ENCODE data around the gene TMEM132D.

Gene TMEM132D

DNA sequence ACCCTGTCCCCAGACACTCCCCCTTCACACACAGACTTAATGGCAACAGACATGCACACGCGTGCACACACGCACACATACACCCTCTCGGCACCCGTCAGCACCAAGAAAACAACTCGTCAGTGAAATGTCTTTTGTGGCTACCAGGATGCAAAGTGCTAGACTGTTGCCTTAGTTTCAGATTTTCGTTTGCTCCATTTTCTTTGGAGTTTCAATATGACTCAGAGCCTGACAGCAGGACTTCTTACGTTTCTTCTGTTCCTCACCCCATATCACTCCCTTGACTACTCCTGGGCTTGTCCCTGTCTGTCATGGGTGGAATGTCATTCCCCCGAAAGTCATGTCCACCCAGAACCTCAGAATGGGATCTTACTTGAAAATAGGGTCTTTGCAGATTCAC, 867.7 kb downstream of the TMEM132D start:
- H3K36me3 ChIP-seq (ENCODE audit: control insufficient read depth in 2 of 2, insufficient read depth in 1 of 2, low read length in 2 of 2), result no peaks in the 10 kb centered on the region
- TF ChIP-seq ZNF560 (tag by site-specific recombination; IDR thresholded peaks at IDR 0.05; ENCODE audit: borderline replicate concordance) (no peak), GLI4 (tag by site-specific recombination; IDR thresholded peaks at IDR 0.05) (no peak), ZNF433 (tag by site-specific recombination; IDR thresholded peaks at IDR 0.05; ENCODE audit: low read depth) (no peak), ZBTB21 (tag by site-specific recombination; IDR thresholded peaks at IDR 0.05) (no peak), ZNF654 (tag by site-specific recombination; IDR thresholded peaks at IDR 0.05; ENCODE audit: low read depth) (no peak), ZFP69B (tag by site-specific recombination; IDR thresholded peaks at IDR 0.05) (no peak)
- TF ChIP-seq, protein P1, sequence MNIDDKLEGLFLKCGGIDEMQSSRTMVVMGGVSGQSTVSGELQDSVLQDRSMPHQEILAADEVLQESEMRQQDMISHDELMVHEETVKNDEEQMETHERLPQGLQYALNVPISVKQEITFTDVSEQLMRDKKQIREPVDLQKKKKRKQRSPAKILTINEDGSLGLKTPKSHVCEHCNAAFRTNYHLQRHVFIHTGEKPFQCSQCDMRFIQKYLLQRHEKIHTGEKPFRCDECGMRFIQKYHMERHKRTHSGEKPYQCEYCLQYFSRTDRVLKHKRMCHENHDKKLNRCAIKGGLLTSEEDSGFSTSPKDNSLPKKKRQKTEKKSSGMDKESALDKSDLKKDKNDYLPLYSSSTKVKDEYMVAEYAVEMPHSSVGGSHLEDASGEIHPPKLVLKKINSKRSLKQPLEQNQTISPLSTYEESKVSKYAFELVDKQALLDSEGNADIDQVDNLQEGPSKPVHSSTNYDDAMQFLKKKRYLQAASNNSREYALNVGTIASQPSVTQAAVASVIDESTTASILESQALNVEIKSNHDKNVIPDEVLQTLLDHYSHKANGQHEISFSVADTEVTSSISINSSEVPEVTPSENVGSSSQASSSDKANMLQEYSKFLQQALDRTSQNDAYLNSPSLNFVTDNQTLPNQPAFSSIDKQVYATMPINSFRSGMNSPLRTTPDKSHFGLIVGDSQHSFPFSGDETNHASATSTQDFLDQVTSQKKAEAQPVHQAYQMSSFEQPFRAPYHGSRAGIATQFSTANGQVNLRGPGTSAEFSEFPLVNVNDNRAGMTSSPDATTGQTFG (tag by site-specific recombination; IDR thresholded peaks at IDR 0.05; ENCODE audit: borderline replicate concordance), result no peak
- TF ChIP-seq, protein P2, sequence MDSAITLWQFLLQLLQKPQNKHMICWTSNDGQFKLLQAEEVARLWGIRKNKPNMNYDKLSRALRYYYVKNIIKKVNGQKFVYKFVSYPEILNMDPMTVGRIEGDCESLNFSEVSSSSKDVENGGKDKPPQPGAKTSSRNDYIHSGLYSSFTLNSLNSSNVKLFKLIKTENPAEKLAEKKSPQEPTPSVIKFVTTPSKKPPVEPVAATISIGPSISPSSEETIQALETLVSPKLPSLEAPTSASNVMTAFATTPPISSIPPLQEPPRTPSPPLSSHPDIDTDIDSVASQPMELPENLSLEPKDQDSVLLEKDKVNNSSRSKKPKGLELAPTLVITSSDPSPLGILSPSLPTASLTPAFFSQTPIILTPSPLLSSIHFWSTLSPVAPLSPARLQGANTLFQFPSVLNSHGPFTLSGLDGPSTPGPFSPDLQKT (IDR thresholded peaks at IDR 0.05; ENCODE audit: borderline replicate concordance, low read depth, low read length), result no peak
- TF ChIP-seq, protein P3, sequence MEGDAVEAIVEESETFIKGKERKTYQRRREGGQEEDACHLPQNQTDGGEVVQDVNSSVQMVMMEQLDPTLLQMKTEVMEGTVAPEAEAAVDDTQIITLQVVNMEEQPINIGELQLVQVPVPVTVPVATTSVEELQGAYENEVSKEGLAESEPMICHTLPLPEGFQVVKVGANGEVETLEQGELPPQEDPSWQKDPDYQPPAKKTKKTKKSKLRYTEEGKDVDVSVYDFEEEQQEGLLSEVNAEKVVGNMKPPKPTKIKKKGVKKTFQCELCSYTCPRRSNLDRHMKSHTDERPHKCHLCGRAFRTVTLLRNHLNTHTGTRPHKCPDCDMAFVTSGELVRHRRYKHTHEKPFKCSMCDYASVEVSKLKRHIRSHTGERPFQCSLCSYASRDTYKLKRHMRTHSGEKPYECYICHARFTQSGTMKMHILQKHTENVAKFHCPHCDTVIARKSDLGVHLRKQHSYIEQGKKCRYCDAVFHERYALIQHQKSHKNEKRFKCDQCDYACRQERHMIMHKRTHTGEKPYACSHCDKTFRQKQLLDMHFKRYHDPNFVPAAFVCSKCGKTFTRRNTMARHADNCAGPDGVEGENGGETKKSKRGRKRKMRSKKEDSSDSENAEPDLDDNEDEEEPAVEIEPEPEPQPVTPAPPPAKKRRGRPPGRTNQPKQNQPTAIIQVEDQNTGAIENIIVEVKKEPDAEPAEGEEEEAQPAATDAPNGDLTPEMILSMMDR (tag by site-specific recombination; IDR thresholded peaks at IDR 0.05), result no peak
- H3K9me3 ChIP-seq (ENCODE audit: control insufficient read depth, insufficient read depth, low read depth, low read length), result no peaks in the 10 kb centered on the region
- H3K4me1 ChIP-seq (ENCODE audit: control insufficient read depth, insufficient read depth, low read length), result no peaks in the 10 kb centered on the region
- no peak overlapping the region for H3K4me3 ChIP-seq (ENCODE audit: low read depth, low read length)
- H3K27ac ChIP-seq (ENCODE audit: extremely low read depth, low read depth, low read length), result no peak overlapping the region
- ChIA-PET CTCF (no interaction called here), POLR2A (no interaction called here)

DNA sequence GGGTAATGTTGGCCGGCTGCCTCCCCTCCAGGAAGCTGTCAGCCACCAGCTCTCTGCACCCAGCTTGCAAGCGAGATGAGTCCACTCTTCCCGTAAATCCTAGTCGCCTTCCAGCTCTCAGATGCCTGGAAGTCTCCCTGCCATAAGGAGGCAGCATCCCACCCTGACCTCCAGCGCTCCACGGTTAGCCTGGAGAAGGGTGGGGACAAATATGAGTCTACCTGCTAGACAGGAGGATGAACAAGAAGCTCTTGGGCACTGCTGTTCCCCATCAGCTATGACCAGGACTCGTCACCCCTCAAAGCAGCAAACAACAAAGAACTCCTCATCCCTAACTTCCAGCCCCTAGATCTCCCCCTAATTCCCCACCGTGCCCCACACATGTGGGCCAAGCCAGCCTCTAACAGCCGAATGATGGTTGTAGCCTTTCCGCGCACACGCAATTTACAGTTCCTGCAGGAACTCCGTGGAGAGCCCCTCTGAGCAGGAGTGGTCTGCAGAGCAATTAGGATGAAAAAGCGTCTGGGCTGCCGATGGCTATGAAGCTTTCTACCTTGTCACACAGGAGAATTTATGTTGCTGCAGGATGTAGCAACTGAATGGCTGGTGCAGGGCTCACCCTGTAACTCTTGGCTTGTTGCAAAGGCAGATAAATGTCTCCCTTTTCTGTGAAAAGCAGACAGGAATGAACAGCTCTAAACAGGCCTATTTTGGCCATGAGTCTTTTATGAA, 869.1 kb downstream of the TMEM132D start:
- no peak overlapping the region for H3K27ac ChIP-seq (ENCODE audit: extremely low read depth, low read depth, low read length)
- H3K4me3 ChIP-seq (ENCODE audit: low read depth, low read length), result no peak overlapping the region
- POLR2A ChIA-PET, result no interaction called here
- no peaks in the 10 kb centered on the region for H3K4me1 ChIP-seq (ENCODE audit: control insufficient read depth, insufficient read depth, low read length)
- no peaks in the 10 kb centered on the region for H3K36me3 ChIP-seq (ENCODE audit: control insufficient read depth in 2 of 2, insufficient read depth in 1 of 2, low read length in 2 of 2)
- no peaks in the 10 kb centered on the region for H3K9me3 ChIP-seq (ENCODE audit: control insufficient read depth, insufficient read depth, low read depth, low read length)
- CTCF ChIA-PET, result no interaction called here
- TF ChIP-seq, protein P4, sequence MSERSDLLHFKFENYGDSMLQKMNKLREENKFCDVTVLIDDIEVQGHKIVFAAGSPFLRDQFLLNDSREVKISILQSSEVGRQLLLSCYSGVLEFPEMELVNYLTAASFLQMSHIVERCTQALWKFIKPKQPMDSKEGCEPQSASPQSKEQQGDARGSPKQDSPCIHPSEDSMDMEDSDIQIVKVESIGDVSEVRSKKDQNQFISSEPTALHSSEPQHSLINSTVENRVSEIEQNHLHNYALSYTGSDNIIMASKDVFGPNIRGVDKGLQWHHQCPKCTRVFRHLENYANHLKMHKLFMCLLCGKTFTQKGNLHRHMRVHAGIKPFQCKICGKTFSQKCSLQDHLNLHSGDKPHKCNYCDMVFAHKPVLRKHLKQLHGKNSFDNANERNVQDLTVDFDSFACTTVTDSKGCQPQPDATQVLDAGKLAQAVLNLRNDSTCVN (tag by site-specific recombination; optimal IDR thresholded peaks at IDR 0.05), result no peak
- TF ChIP-seq ZNF596 (tag by site-specific recombination; IDR thresholded peaks at IDR 0.05) (no peak), ZNF354C (tag by site-specific recombination; IDR thresholded peaks at IDR 0.05; ENCODE audit: borderline replicate concordance, low read depth) (no peak), ZNF2 (tag by site-specific recombination; IDR thresholded peaks at IDR 0.05) (no peak), ZNF239 (tag by site-specific recombination; IDR thresholded peaks at IDR 0.05) (no peak), HOXC10 (CRISPR knock-in tag; IDR thresholded peaks at IDR 0.05) (no peak), ZNF548 (tag by site-specific recombination; IDR thresholded peaks at IDR 0.05) (no peak), SP3 (tag by site-specific recombination; IDR thresholded peaks at IDR 0.05) (no peak), ZBTB17 (tag by site-specific recombination; IDR thresholded peaks at IDR 0.05) (no peak), ZNF555 (tag by site-specific recombination; conservative IDR thresholded peaks at IDR 0.05) (no peak), ZNF747 (tag by site-specific recombination; IDR thresholded peaks at IDR 0.05) (no peak), OSR2 (tag by site-specific recombination; IDR thresholded peaks at IDR 0.05) (no peak), ZNF416 (tag by site-specific recombination; IDR thresholded peaks at IDR 0.05) (no peak), ZBTB20 (tag by site-specific recombination; IDR thresholded peaks at IDR 0.05) (no peak)
- TF ChIP-seq, protein P5, sequence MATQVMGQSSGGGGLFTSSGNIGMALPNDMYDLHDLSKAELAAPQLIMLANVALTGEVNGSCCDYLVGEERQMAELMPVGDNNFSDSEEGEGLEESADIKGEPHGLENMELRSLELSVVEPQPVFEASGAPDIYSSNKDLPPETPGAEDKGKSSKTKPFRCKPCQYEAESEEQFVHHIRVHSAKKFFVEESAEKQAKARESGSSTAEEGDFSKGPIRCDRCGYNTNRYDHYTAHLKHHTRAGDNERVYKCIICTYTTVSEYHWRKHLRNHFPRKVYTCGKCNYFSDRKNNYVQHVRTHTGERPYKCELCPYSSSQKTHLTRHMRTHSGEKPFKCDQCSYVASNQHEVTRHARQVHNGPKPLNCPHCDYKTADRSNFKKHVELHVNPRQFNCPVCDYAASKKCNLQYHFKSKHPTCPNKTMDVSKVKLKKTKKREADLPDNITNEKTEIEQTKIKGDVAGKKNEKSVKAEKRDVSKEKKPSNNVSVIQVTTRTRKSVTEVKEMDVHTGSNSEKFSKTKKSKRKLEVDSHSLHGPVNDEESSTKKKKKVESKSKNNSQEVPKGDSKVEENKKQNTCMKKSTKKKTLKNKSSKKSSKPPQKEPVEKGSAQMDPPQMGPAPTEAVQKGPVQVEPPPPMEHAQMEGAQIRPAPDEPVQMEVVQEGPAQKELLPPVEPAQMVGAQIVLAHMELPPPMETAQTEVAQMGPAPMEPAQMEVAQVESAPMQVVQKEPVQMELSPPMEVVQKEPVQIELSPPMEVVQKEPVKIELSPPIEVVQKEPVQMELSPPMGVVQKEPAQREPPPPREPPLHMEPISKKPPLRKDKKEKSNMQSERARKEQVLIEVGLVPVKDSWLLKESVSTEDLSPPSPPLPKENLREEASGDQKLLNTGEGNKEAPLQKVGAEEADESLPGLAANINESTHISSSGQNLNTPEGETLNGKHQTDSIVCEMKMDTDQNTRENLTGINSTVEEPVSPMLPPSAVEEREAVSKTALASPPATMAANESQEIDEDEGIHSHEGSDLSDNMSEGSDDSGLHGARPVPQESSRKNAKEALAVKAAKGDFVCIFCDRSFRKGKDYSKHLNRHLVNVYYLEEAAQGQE (tag by site-specific recombination; IDR thresholded peaks at IDR 0.05), result no peak

Measured in HEK293 (cell line).